Anterior cingulate cortex (tissue), 58 donors: ENCODE data around the gene RPL28.

Source experiments
- DNase-seq, 58 donors: peaks; one replicate each; lab custom pipeline; 2025; lab: John Stamatoyannopoulos, UW

RPL28 gene

GRCh38 chr19:55352549-55353145 lies 33.1 kb upstream of the RPL28 start:
- DNase-seq = no peak

DNA sequence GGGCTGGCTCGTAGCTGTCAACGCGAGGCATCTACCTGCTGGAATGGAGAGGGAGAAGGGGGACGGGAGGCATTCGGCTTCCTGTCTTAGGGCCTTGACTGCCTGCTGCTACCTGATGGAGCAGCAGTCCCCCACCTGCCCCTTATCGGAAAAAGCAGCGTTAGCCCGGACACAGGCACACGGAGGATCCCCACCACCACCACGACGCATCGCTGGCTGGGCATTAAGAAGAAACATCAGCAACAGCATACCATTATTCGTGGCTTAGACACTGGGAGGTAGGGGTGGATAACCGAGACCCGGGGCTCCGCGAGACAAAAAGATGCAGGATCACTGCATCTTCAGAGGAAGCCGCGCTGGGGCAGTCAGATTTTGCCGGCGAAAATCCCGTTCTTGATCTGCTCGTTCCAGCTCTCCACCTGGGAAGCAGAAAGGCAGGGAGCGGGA lies 32.4 kb upstream of the RPL28 start:
- DNase-seq = no peak

DNA sequence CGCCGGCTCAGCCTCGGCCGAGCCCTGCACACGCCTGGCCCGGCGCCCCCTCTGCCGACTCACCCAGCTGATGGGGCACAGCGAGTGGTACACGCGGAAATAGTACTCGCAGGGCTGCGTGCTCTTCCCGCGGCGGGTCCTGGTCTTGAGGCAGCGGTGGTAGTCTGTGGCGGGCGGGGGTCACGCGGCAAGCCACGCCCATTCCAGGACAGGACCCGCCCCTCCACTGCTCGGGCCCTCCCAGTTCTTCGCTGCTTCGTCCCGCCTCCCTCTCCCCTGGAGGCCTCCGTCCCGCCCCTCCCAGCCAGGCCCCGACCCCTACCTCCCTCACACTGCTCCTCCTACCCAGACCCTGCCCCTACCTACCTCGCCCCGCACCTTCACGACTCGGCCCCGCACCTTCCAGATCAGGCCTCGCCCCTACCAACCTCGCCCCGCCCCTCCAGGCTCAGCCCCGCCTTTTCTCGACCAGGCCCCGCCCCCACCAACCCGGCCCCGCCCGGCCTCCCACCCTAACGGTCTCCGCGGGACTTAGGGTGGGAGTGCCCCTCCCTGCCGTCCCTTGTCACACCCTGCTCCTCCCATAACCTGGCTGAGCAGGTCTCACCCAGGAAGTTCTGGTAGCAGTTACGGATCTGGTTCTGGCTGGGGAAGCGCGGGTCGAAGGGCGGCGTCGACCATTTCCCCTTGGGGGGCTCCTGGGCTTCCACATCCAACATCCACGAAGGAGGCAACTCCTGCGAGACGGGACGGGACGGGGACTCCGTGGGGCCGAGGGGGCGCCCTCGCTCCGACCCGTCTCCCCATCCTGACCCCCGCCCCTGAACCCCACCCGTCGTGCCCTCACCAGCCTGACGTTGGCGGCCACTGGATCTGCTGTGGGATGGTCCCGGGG lies 31.7 kb upstream of the RPL28 start:
- DNase-seq = peak in 4 of 58 donors; percentile 6 to 27 (median 23)

- no peak for DNase-seq
These were observed 31.0 kb upstream of the RPL28 start, which contains the start of gene COX6B2 for GRCh38 chr19:55354698-55355212. TSS of gene COX6B2 (minus strand) at chr19:55354719. CDS start at chr19:55354521, 198 bp downstream.

GRCh38 chr19:55355213-55355821 lies 30.4 kb upstream of the RPL28 start:
- DNase-seq = no peak

DNA sequence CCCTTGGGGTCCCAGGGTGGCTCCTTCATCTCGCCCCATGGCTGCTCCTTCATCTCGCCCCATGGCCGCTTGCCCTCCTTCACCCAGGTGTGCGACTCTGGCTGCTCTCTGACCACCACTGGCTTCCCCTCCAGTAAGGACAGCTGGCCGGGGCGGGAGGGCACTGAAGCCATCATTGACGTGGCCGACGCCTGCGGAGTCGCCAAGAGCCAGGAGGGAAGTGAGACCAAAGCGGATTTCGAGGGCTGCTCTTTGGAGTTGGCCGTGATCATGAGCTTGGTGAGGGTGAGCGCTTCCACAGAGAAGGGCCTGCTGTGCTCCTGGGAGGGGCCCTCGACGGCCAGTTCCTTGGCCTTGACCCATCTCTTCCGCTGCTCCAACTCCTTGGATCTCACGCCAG lies 27.2 kb upstream of the RPL28 start:
- DNase-seq = no peak

GRCh38 chr19:55358943-55359908 lies 26.5 kb upstream of the RPL28 start:
- no peak for DNase-seq

- DNase-seq = no peak
These were observed 24.8 kb upstream of the RPL28 start for GRCh38 chr19:55360902-55361301.

GRCh38 chr19:55362174-55362989 lies 23.4 kb upstream of the RPL28 start:
- no peak for DNase-seq

GRCh38 chr19:55362990-55363716 lies 22.6 kb upstream of the RPL28 start, which contains the start of gene GARIN5B:
TSS of gene GARIN5B (minus strand) at chr19:55363260. CDS start at chr19:55363066, 194 bp downstream.
- no peak for DNase-seq

DNA sequence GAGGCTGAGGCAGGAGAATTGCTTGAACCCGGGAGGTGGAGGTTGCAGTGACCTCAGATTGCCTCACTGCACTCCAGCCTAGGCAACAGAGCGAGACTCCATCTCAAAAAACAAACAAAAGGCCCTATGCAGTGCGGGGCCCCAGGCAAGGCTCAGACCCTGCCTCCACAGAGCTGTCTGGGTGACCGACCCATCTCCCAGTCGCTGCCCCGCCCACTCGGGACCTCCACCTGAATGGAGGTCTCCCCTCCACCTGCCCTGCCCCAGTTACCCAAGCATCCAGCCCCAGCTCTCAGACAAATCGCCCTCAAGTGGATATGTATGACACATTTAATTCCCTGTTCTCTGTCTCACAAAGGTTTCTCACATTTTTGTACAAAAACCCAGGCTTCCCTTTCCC lies 20.5 kb upstream of the RPL28 start:
- DNase-seq = no peak

GRCh38 chr19:55365964-55366363 lies 19.8 kb upstream of the RPL28 start:
- DNase-seq = peak in 1 of 58 donors; percentile 15

GRCh38 chr19:55366790-55367189 lies 18.9 kb upstream of the RPL28 start:
- DNase-seq = no peak

GRCh38 chr19:55368106-55368505 lies 17.6 kb upstream of the RPL28 start:
- no peak for DNase-seq

DNA sequence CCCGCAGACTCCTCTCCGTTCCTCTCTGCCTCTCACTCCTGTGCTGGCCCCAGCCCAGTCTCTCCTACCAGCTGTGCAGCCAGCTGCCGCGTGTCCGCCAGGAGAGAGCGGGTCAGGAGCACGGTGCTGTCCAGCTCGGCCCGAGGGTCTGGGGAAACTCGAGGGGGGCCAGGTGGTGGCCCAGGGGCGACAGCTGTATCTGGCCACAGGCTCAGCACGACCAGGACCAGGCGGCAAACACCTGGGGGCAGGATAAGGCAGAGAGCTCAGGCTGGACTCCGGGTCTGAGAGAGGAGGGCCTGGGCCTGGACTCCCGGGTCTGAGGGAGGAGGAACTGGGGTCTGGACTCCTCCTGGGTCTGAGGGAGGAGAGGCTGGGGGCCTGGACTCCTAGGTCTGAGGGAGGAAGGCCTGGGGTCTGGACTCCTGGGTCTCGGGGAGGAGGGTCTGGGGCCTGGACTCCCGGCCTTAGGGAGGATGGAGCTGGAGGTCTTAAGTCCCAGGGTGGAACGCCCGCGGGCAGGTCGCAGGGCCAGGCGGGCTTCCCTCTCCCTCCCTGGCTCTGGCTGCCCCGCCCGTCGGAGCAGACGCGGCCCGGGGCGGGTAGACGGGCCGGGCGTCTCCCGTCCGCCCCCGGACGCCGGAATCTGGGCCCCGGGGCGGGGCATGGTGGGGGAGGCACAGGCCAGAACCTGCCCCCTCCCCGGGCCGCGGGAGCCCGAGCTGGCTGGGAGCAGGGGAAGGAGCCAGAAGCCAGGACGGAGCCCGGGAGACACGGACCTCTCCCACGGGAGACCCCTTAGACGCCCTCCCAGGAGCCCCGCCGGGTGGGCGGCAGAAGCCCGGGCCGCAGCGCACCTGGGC lies 16.8 kb upstream of the RPL28 start:
- DNase-seq = no peak

DNA sequence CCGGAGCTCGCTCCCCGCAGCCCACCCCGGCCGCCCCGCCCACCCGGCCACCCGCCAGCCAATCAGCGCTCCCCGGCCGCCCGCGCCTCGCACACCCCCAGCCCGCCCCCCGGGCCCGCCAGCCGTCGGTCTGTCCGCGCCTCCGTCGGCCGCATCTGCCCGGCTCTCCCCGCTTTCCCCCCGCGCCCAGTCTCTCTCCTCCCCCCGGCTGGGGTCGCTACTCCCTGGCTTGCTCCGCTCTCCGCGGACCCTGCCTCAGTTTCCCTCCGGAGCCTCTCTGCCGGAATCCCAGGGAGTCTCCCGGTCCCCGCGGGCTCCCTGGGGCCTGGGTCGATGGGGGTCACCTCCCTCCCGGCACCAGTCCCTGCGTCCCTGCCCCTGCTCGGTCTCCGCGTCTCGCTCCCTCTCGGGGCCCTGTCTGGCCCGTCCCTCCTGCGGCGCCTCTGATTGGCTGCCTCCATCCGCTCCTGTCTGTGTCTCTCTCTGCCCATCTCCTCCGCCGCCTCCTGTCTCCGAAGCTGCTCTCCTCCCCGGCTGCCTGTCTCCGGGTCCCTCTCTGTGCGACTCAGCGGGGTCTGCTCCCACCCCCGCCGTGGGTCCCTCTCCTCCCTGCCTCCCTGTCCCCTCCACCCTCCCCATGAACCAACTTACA lies 16.0 kb upstream of the RPL28 start:
- DNase-seq = peak in 2 of 58 donors; percentile 6 to 36
